ENCODE measurements around the gene PFDN4. TPM values are rescaled to one million over a fixed set of nuclear protein-coding genes. Genes with fewer than 3 reads are reported as not detected.

PFDN4 gene
- total RNA-seq: 23.4 TPM
- long read RNA-seq, transcript PFDN4-201 (4 exons, 1,462 nt): major isoform, 17 of 21 reads
- long read RNA-seq, partial matches to known transcripts: 1 of 21 reads
- long read RNA-seq, other reads (novel, unspliced or antisense): 1 of 21 reads

GRCh38 chr20:54207743-54208547 is at the start of gene PFDN4:
Gene PFDN4, plus strand, starts transcription at chr20:54208087. Its CDS starts 14 bp downstream, at chr20:54208101.
- peaks cover 3% of the 10 kb centered on the region for H3K36me3 ChIP-seq
- DNase-seq: peak; percentile 83
- no peaks in the 10 kb centered on the region for H3K9me3 ChIP-seq (replicated peaks)
- peak within 1 kb of the TSS; percentile 98 for H3K27ac ChIP-seq (replicated peaks)
- H3K27me3 ChIP-seq (ENCODE audit: low read depth): no peaks in the 10 kb centered on the region
- peaks cover 40% of the 10 kb centered on the region for H3K4me1 ChIP-seq
- peak; percentile 91 for TF ChIP-seq CTCF (IDR thresholded peaks at IDR 0.05; ENCODE audit: borderline replicate concordance)
- intact Hi-C loops (cut with micrococcal nuclease): no loop called here
- peak within 1 kb of the TSS; percentile 97 for H3K4me3 ChIP-seq

GRCh38 chr20:54158226-54158625 is 49.7 kb upstream of the PFDN4 start:
- DNase-seq: no peak
- no peak for TF ChIP-seq CTCF (IDR thresholded peaks at IDR 0.05; ENCODE audit: borderline replicate concordance)
- intact Hi-C loops (cut with micrococcal nuclease): no loop called here
- no peaks in the 10 kb centered on the region for H3K9me3 ChIP-seq (replicated peaks)
- no peak overlapping the region for H3K27ac ChIP-seq (replicated peaks)
- peaks cover 54% of the 10 kb centered on the region for H3K27me3 ChIP-seq (ENCODE audit: low read depth)
- H3K4me1 ChIP-seq: no peaks in the 10 kb centered on the region
- no peak overlapping the region for H3K4me3 ChIP-seq
- no peaks in the 10 kb centered on the region for H3K36me3 ChIP-seq

- intact Hi-C loops (cut with micrococcal nuclease): no loop called here
- peaks cover 61% of the 10 kb centered on the region for H3K27me3 ChIP-seq (ENCODE audit: low read depth)
- H3K4me1 ChIP-seq: no peaks in the 10 kb centered on the region
- no peak for TF ChIP-seq CTCF (IDR thresholded peaks at IDR 0.05; ENCODE audit: borderline replicate concordance)
- H3K27ac ChIP-seq (replicated peaks): no peak overlapping the region
- H3K36me3 ChIP-seq: no peaks in the 10 kb centered on the region
- no peaks in the 10 kb centered on the region for H3K9me3 ChIP-seq (replicated peaks)
- H3K4me3 ChIP-seq: no peak overlapping the region
- no peak for DNase-seq
These were observed 49.0 kb upstream of the PFDN4 start for GRCh38 chr20:54158856-54159418.

GRCh38 chr20:54160065-54161007 is 47.6 kb upstream of the PFDN4 start:
- Histone ChIP-seq H3K27me3 (ENCODE audit: low read depth) (peaks cover 75% of the 10 kb centered on the region), H3K4me3 (no peak overlapping the region), H3K27ac (replicated peaks) (no peak overlapping the region), H3K9me3 (replicated peaks) (no peaks in the 10 kb centered on the region), H3K36me3 (no peaks in the 10 kb centered on the region), H3K4me1 (no peaks in the 10 kb centered on the region)
- TF ChIP-seq CTCF (IDR thresholded peaks at IDR 0.05; ENCODE audit: borderline replicate concordance): no peak
- intact Hi-C loops (cut with micrococcal nuclease): no loop called here
- no peak for DNase-seq
